Islet precursor cell (in vitro differentiated cells): ENCODE measurements around the gene SPTA1.

Experiments used
- DNase-seq: peaks from one replicate; pipeline ENCODE4 v3.0.0-alpha.2; 2018

SPTA1 gene

DNA sequence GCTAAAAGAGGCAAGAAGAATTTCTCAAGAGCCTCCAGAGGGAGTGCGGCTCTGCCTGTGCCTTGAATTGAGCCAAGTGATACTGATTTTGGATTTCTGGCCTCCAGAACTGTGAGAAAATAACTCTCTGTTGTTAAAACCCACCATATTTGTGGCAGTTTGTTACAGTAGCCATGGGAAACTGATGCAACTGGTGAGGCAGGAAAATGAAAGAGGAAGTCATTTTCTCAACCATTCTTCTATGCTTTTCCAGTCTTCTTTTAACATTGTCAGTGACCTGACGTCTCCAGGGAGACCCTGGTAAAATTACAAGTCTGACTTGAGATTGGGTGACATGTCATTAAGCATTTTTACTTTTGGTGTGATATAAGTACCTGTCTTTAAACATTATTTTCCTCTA lies 121.9 kb downstream of the SPTA1 start:
- DNase-seq: peak; percentile 51

DNA sequence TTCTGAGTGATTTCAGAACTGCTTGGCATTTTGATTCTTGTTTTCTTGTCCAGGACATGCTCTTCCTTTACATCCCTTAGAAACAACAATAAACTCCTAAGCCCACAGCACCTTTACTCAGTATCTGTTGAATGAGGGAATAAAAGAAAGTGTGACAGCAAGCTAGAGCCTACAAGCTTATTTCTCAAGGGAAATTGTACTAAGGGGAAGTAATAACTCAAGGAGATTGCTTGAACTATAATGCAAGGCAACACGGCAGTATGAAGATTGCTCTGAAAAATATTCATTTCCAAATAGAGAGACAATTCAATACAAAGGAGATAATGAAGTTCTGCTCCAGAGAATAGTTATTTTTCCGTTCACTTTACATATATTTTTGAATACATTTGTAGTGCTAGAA lies 122.7 kb downstream of the SPTA1 start:
- DNase-seq: no peak
